Lung (tissue), 12 donors: ENCODE results near the gene STPG1. TPM values are rescaled to one million over a fixed set of nuclear protein-coding genes. Genes with fewer than 3 reads are reported as not detected.

Experiments
- ATAC-seq: fragments of 200-7000 bp; cut with Tn5 transposase; one replicate; pipeline ENCODE4 v1.9.1; 2020; ENCODE audit warnings: moderate number of reproducible peaks; ENCODE audit not compliant: insufficient read depth, low FRiP score
- DNase-seq, 3 donors: peaks; one replicate each; pipeline ENCODE4 v3.0.0-alpha.2; 2013 to 2017
- H3K27ac ChIP-seq, 2 donors: one replicate each; pipeline ENCODE4 v1.5.1; 2013; ENCODE audit warnings: mild to moderate bottlenecking in 2 of 2, moderate library complexity in 2 of 2, control low read depth in 1 of 2, inconsistent platforms in 1 of 2, low read depth in 1 of 2, low read length in 1 of 2
- H3K27me3 ChIP-seq, 3 donors: one replicate each; pipeline ENCODE4 v1.5.1; 2013; ENCODE audit warnings: low read length in 2 of 3; ENCODE audit not compliant: control insufficient read depth in 3 of 3, insufficient read depth in 3 of 3
- H3K36me3 ChIP-seq, 4 donors: one replicate each; pipeline ENCODE4 v1.5.1; 2013; ENCODE audit warnings: low read length in 4 of 4, mild to moderate bottlenecking in 1 of 4, moderate library complexity in 1 of 4; ENCODE audit not compliant: control insufficient read depth in 4 of 4, insufficient read depth in 4 of 4
- H3K4me1 ChIP-seq, 5 donors: one replicate each; pipeline ENCODE4 v1.5.1; 2013; ENCODE audit warnings: low read length in 5 of 5, mild to moderate bottlenecking in 2 of 5, moderate library complexity in 1 of 5; ENCODE audit not compliant: control insufficient read depth in 5 of 5, insufficient read depth in 5 of 5
- H3K4me3 ChIP-seq: one replicate; pipeline ENCODE4 v1.5.1; 2013; ENCODE audit warnings: mild to moderate bottlenecking, control low read depth, moderate library complexity
- H3K9ac ChIP-seq, 2 donors: one replicate each; pipeline ENCODE4 v1.5.1; 2013; ENCODE audit warnings: low read length in 2 of 2, control low read depth in 1 of 2; ENCODE audit not compliant: insufficient read depth in 1 of 2
- H3K9me3 ChIP-seq, 4 donors: one replicate each; pipeline ENCODE4 v1.5.1; 2013; ENCODE audit warnings: low read length in 3 of 4, mild to moderate bottlenecking in 1 of 4, moderate library complexity in 1 of 4; ENCODE audit not compliant: control insufficient read depth in 4 of 4, insufficient read depth in 3 of 4
- WGBS, 2 donors: extraction: QIAGEN DNeasy Blood & Tissue Kit; methylation state at CpG; one replicate each; pipeline ENCODE4 v1.1.7; 2013; 5-methylcytosine and 5-hydroxymethylcytosine counted together
- polyA plus RNA-seq, 2 donors: library from polyadenylated mRNA; stranded (reverse); fragments of 200-250 nt; gene quantifications; one replicate each; pipeline ENCODE4 v1.2.1, GENCODE V29; 2013
- total RNA-seq, 2 donors: library from RNA; depleted of rRNA in 1 of 2; stranded (reverse); fragments of >200 nt in 1 of 2; gene quantifications; one replicate each; pipeline ENCODE4 v1.2.1, GENCODE V29; 2014 to 2021
- TF ChIP-seq, protein P1 (sequence below): IDR thresholded peaks from 2 replicates; pipeline ENCODE4 v1.5.1; 2012; ENCODE audit warnings: mild to moderate bottlenecking; ENCODE audit errors: control extremely low read depth, extremely low read depth
- donor health status: control.
- donor health status: control.
- donor health status: Bipolar disorder and iron deficiency.
- donor health status: healthy.
- donor health status: DM: yes; HTN: yes; CAD: no.

The STPG1 gene
- total and polyA plus RNA-seq, 4 donors = 6.7 to 13.5 (median 9.8) TPM

DNA sequence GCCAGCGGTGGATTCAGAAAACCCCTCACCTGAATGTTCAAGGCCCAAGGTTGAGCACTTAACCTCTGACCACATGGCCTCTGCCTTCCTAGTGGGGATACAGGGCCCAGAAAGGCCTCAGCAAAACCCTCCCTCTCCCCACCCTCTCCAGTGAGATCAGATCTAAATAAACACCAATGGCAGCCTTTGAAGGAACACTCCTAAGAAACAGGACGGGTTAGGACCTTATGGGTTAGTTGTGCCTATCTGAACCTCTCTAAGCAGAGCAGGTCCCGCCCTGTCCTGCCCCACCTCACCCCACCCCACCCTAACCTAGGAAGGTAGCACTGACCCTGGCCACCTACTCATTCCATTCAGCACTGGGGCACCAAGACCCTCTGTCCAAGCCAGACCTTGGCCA, 102.3 kb downstream of the STPG1 start:
- no peak for DNase-seq
- H3K27me3 ChIP-seq = no peaks in the 10 kb centered on the region
- H3K27ac ChIP-seq = no peak overlapping the region
- no peaks in the 10 kb centered on the region for H3K9me3 ChIP-seq
- H3K4me1 ChIP-seq = no peaks in the 10 kb centered on the region
- no peak overlapping the region for H3K9ac ChIP-seq
- no peak for ATAC-seq
- H3K4me3 ChIP-seq = no peak overlapping the region
- TF ChIP-seq, protein P1, sequence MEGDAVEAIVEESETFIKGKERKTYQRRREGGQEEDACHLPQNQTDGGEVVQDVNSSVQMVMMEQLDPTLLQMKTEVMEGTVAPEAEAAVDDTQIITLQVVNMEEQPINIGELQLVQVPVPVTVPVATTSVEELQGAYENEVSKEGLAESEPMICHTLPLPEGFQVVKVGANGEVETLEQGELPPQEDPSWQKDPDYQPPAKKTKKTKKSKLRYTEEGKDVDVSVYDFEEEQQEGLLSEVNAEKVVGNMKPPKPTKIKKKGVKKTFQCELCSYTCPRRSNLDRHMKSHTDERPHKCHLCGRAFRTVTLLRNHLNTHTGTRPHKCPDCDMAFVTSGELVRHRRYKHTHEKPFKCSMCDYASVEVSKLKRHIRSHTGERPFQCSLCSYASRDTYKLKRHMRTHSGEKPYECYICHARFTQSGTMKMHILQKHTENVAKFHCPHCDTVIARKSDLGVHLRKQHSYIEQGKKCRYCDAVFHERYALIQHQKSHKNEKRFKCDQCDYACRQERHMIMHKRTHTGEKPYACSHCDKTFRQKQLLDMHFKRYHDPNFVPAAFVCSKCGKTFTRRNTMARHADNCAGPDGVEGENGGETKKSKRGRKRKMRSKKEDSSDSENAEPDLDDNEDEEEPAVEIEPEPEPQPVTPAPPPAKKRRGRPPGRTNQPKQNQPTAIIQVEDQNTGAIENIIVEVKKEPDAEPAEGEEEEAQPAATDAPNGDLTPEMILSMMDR = no peak
- WGBS, 2 donors = 94 to 100% methylated on average over 3 of the region's 3 CpGs
- H3K36me3 ChIP-seq = no peaks in the 10 kb centered on the region

DNA sequence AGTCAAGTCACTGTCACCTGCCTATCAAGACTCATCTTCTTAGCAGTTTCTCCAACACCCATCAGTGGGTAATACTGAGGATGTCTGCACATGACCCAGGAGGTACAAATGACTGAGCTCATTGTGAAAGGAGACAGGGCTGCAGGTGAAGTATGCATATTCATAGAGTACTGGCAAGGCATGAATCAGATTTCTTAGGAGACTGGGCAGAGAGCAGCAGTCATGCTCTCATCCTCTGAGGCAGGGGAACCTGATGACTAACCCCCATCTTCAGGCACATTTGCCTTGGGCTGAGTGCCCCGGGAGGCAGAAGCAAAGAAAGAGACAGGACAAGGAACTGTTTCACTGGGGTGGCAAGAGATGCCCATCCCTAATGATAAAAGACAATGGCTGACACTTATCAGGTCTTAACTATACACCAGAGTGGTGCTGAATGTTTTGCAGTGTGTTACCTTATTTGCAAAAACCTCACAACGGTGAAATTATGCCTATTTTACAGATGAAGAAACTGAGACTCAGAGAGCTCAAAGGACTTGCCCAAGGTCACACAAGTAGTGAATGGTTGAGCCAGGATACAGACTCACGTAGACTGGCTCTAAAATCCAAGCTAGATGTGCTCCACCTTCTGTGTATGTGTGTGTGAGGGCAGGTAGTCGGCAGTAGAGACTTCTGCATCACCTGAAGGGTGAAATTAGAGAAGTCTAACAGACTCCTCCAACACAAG, 103.7 kb downstream of the STPG1 start:
- ATAC-seq = no peak
- no peaks in the 10 kb centered on the region for H3K27me3 ChIP-seq
- TF ChIP-seq, protein P1 = no peak

DNA sequence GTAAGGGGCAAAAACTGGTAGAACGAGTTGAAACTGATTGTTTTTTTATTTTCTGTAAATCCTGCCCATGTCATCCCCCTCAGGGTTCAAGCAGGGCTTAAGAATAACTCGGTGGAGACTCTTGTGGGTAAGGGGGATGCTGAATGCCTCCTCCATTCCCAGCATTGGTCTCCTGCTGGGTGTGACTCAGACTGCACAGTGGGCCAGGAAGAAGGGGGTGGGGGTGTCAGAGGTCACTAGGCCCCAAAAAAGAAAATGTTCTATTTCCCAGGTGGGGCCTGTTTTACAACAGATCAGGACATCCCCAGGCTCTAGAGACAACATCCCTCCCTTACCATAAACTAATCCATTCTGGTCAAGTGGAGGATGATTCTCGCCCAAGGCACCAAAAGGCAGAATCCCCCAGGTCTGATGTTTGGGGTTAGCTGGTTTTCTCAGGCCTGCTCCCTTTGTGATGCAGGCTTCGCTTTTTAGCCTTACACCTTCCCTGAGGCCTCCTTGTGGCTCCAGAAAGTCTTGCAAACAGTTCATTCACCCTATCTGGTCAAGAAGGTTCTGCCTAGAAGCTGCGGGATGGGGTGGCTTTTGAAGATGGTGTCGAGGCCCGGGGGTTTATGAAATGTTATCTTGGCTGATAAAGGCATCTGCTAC, 105.1 kb downstream of the STPG1 start:
- WGBS, 2 donors = 86 to 90% methylated on average over 7 of the region's 7 CpGs
- H3K36me3 ChIP-seq = no peaks in the 10 kb centered on the region
- DNase-seq (peak in 1 of 3 donors; percentile 23), ATAC-seq (no peak)
- H3K27ac ChIP-seq = no peak overlapping the region
- no peak overlapping the region for H3K4me3 ChIP-seq
- H3K9me3 ChIP-seq = no peaks in the 10 kb centered on the region
- TF ChIP-seq, protein P1 = no peak
- peaks cover 0 to 5% (median 5%) of the 10 kb centered on the region in 3 donors for H3K27me3 ChIP-seq
- no peaks in the 10 kb centered on the region for H3K4me1 ChIP-seq
- no peak overlapping the region for H3K9ac ChIP-seq

More for the DNA sequence above, 103.7 kb downstream of the STPG1 start:
- Histone ChIP-seq H3K9ac (no peak overlapping the region), H3K9me3 (no peaks in the 10 kb centered on the region), H3K27ac (no peak overlapping the region), H3K36me3 (no peaks in the 10 kb centered on the region), H3K4me3 (no peak overlapping the region), H3K4me1 (no peaks in the 10 kb centered on the region)
- WGBS, 2 donors = 95 to 96% methylated on average over 4 of the region's 4 CpGs
- no peak for DNase-seq

Other genes with a start within 250 kb of the STPG1 start
- gene IFNLR1, start 226.5 kb downstream of the STPG1 start, total RNA-seq = 1 to 10 TPM; 2.4 to 9.0 TPM
- gene IFNLR1, start 226.5 kb downstream of the STPG1 start, polyA plus RNA-seq = 1 to 10 TPM; 1.2 to 3.0 TPM
- gene GRHL3, start 94.4 kb downstream of the STPG1 start, total RNA-seq = under 1 TPM; 0.40 to 0.95 TPM
- under 1 TPM; 0.23 to 0.30 TPM for gene GRHL3, start 94.4 kb downstream of the STPG1 start, polyA plus RNA-seq
- gene NIPAL3, start 2.0 kb upstream of the STPG1 start, total RNA-seq = 10 to 100 TPM; 25.7 to 31.8 TPM
- gene NIPAL3, start 2.0 kb upstream of the STPG1 start, polyA plus RNA-seq = 10 to 100 TPM; 11.9 to 14.0 TPM
- 10 to 100 TPM; 18.7 to 21.4 TPM for gene RCAN3, start 89.1 kb upstream of the STPG1 start, total RNA-seq
- 1 to 10 TPM; 5.2 to 6.9 TPM for gene RCAN3, start 89.1 kb upstream of the STPG1 start, polyA plus RNA-seq
- gene NCMAP, start 142.3 kb upstream of the STPG1 start, total RNA-seq = 10 to 100 TPM in 1 of 2 donors, 1 to 10 TPM in 1; 6.5 to 20.2 TPM
- gene NCMAP, start 142.3 kb upstream of the STPG1 start, polyA plus RNA-seq = 1 to 10 TPM; 1.5 to 5.2 TPM
- gene SRRM1, start 229.5 kb upstream of the STPG1 start, total RNA-seq = 10 to 100 TPM; 92.4 to 95.8 TPM
- gene SRRM1, start 229.5 kb upstream of the STPG1 start, polyA plus RNA-seq = 10 to 100 TPM; 37.4 to 42.3 TPM